ENCODE measurements around the gene POR. TPM values are rescaled to one million over a fixed set of nuclear protein-coding genes. Genes with fewer than 3 reads are reported as not detected.

POR gene
- total and polyA plus RNA-seq, 2 of the 13 experiments (the other 11 are each of a cell fraction or from before 2014, with no cell fraction given): 145 to 266 TPM

DNA sequence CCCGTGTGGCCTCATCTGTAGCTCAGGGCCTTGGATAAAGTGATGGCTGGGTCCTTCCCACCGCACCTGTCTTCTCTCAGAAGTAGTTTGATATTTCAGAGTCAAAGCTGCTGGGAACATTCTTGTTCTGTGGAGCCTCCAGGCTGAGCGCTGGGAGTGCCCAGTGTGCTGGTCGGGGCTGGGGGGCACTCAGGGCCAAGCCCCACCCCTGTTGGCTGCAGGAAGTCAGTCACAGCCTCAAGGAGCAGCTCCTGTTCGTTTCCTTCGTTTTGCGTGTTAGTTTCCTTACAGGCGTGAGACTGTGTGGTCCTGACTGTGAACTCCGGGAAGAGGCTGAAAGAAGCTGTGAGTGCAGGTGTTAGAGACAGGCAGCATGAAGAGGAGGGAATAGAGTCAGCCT lies 33.2 kb downstream of the POR start:
- H4K20me1 ChIP-seq (ENCODE audit: insufficient read depth, low read length): peaks cover 80% of the 10 kb centered on the region
- no peak overlapping the region for H3K4me2 ChIP-seq (ENCODE audit: low read depth, low read length)
- TF ChIP-seq ZNF713 (CRISPR knock-in tag; IDR thresholded peaks at IDR 0.05): no peak
- TF ChIP-seq RBM22 (optimal IDR thresholded peaks at IDR 0.05; ENCODE audit: low read length): peak; percentile 25
- H3K79me2 ChIP-seq (ENCODE audit: insufficient read depth, low read length): peaks cover 76% of the 10 kb centered on the region
- no peaks in the 10 kb centered on the region for H3K27me3 ChIP-seq (ENCODE audit: control insufficient read depth in 1 of 2, insufficient read depth in 2 of 2, low read length in 2 of 2)
- DNase-seq (ENCODE audit: low spot score) (no peak), FAIRE-seq (no peak), ATAC-seq (no peak)
- BruUV-seq (replicated peaks): no TSS peak
- CTCF ChIA-PET (ENCODE audit: low intra/inter-chr PET ratio, low total read pairs): no interaction called here
- H3K9me3 ChIP-seq (ENCODE audit: low read length): no peaks in the 10 kb centered on the region
- peaks cover 9 to 44% of the 10 kb centered on the region in 2 experiments for H3K36me3 ChIP-seq (replicated peaks in 1 of 2; ENCODE audit: control insufficient read depth in 1 of 2, insufficient read depth in 2 of 2, low read length in 2 of 2)
- intact Hi-C loops (cut with micrococcal nuclease; ENCODE audit: unreplicated experiment): no loop called here
- no peak overlapping the region for H3K4me3 ChIP-seq (replicated peaks in 1 of 3; ENCODE audit: insufficient read depth in 1 of 3, low read depth in 2 of 3, low read length in 3 of 3)
- H3K9ac ChIP-seq (ENCODE audit: insufficient read depth, low read depth, low read length): no peak overlapping the region
- 94% methylated on average over 9 of the region's 9 CpGs for WGBS (ENCODE audit: low lambda C conversion rate)
- POLR2A ChIA-PET: no interaction called here
- no peak overlapping the region for H3K27ac ChIP-seq (ENCODE audit: extremely low read length, insufficient read depth, low read length)
- H3K4me1 ChIP-seq (ENCODE audit: insufficient read depth, low read length): peaks cover 64% of the 10 kb centered on the region
- in situ Hi-C loops (cut with HindIII; ENCODE audit: extremely low pct_ligation_motif_present, low pct_unique_long_range_greater_than_20kb): no loop called here
- H2AFZ ChIP-seq (ENCODE audit: low read length): no peak overlapping the region

DNA sequence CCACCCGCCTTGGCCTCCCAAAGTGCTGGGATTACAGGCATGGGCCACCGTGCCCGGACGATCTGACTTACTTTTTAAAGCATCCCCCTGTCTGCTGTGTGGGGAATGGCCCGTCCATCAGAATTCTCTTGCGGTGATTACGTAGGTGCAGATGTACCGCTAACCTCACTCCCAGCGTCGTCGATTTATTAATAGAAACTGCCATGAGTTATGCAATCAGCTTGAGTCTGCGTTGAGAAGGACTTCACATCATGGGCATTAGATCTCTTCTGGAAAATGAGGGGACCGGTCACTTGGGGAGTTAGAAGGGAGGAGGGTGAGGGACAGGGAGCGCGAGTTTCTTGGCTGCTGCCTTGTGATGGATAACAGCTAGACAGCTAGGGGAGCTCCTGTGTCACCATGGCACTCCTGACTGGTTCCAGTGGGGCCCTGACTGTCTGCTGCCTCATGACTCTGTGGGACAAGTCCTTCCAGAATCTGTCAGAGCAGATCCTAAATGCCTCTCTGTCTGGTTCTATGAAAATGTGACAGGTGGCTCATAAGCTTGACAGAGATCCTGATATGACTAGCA lies 35.2 kb downstream of the POR start:
- DNase-seq (ENCODE audit: low spot score): no peak
- H3K27me3 ChIP-seq (ENCODE audit: control insufficient read depth in 1 of 2, insufficient read depth in 2 of 2, low read length in 2 of 2): no peaks in the 10 kb centered on the region
- BruUV-seq (replicated peaks): no TSS peak
- no peak overlapping the region for H2AFZ ChIP-seq (ENCODE audit: low read length)
- CTCF ChIA-PET (ENCODE audit: low intra/inter-chr PET ratio, low total read pairs): no interaction called here
- in situ Hi-C loops (cut with HindIII; ENCODE audit: extremely low pct_ligation_motif_present, low pct_unique_long_range_greater_than_20kb): no loop called here
- H3K79me2 ChIP-seq (ENCODE audit: insufficient read depth, low read length): peaks cover 66% of the 10 kb centered on the region
- H4K20me1 ChIP-seq (ENCODE audit: insufficient read depth, low read length): peaks cover 70% of the 10 kb centered on the region
- POLR2A ChIA-PET: no interaction called here
- no peak overlapping the region for H3K9ac ChIP-seq (ENCODE audit: insufficient read depth, low read depth, low read length)
- H3K4me2 ChIP-seq (ENCODE audit: low read depth, low read length): no peak overlapping the region
- no peak for ATAC-seq
- peaks cover 17 to 48% of the 10 kb centered on the region in 2 experiments for H3K36me3 ChIP-seq (replicated peaks in 1 of 2; ENCODE audit: control insufficient read depth in 1 of 2, insufficient read depth in 2 of 2, low read length in 2 of 2)
- intact Hi-C loops (cut with micrococcal nuclease; ENCODE audit: unreplicated experiment): no loop called here
- 95% methylated on average over 15 of the region's 15 CpGs for WGBS (ENCODE audit: low lambda C conversion rate)
- H3K4me1 ChIP-seq (ENCODE audit: insufficient read depth, low read length): peaks cover 63% of the 10 kb centered on the region
- H3K9me3 ChIP-seq (ENCODE audit: low read length): no peaks in the 10 kb centered on the region
- H3K27ac ChIP-seq (ENCODE audit: extremely low read length, insufficient read depth, low read length): no peak overlapping the region
- no peak for FAIRE-seq
- H3K4me3 ChIP-seq (replicated peaks in 1 of 3; ENCODE audit: insufficient read depth in 1 of 3, low read depth in 2 of 3, low read length in 3 of 3): no peak overlapping the region
- TF ChIP-seq KLF11 (CRISPR knock-in tag; IDR thresholded peaks at IDR 0.05) (no peak), RBM22 (optimal IDR thresholded peaks at IDR 0.05; ENCODE audit: low read length) (peak; percentile 19), SIN3A (IDR thresholded peaks at IDR 0.05; ENCODE audit: borderline replicate concordance, low read depth, low read length) (no peak), ZNF724P (CRISPR knock-in tag; IDR thresholded peaks at IDR 0.05; ENCODE audit: borderline replicate concordance) (no peak), POLR2G (IDR thresholded peaks at IDR 0.05; ENCODE audit: low read depth, low read length) (no peak), ZNF263 (CRISPR knock-in tag; IDR thresholded peaks at IDR 0.05) (peak; percentile 26; the same call in 1 of the 2 replicates), TARDBP (CRISPR knock-in tag; IDR thresholded peaks at IDR 0.05) (no peak), TOPORS (CRISPR knock-in tag; IDR thresholded peaks at IDR 0.05) (no peak), SP5 (CRISPR knock-in tag; IDR thresholded peaks at IDR 0.05; ENCODE audit: borderline replicate concordance, low read depth) (no peak), ZNF75D (CRISPR knock-in tag; IDR thresholded peaks at IDR 0.05; ENCODE audit: borderline replicate concordance) (no peak), ZBTB38 (CRISPR knock-in tag; IDR thresholded peaks at IDR 0.05) (0 out of 2 replicates have a peak, but pooled peaks have one; percentile 32), EZH2 (conservative IDR thresholded peaks at IDR 0.05; ENCODE audit: low read depth, low read length) (no peak), ZNF781 (CRISPR knock-in tag; IDR thresholded peaks at IDR 0.05; ENCODE audit: borderline replicate concordance, not compliant biosample characterization) (no peak)
- TF ChIP-seq, protein P1, sequence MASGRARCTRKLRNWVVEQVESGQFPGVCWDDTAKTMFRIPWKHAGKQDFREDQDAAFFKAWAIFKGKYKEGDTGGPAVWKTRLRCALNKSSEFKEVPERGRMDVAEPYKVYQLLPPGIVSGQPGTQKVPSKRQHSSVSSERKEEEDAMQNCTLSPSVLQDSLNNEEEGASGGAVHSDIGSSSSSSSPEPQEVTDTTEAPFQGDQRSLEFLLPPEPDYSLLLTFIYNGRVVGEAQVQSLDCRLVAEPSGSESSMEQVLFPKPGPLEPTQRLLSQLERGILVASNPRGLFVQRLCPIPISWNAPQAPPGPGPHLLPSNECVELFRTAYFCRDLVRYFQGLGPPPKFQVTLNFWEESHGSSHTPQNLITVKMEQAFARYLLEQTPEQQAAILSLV (CRISPR knock-in tag; IDR thresholded peaks at IDR 0.05; ENCODE audit: borderline replicate concordance): no peak
- TF ChIP-seq, protein P2, sequence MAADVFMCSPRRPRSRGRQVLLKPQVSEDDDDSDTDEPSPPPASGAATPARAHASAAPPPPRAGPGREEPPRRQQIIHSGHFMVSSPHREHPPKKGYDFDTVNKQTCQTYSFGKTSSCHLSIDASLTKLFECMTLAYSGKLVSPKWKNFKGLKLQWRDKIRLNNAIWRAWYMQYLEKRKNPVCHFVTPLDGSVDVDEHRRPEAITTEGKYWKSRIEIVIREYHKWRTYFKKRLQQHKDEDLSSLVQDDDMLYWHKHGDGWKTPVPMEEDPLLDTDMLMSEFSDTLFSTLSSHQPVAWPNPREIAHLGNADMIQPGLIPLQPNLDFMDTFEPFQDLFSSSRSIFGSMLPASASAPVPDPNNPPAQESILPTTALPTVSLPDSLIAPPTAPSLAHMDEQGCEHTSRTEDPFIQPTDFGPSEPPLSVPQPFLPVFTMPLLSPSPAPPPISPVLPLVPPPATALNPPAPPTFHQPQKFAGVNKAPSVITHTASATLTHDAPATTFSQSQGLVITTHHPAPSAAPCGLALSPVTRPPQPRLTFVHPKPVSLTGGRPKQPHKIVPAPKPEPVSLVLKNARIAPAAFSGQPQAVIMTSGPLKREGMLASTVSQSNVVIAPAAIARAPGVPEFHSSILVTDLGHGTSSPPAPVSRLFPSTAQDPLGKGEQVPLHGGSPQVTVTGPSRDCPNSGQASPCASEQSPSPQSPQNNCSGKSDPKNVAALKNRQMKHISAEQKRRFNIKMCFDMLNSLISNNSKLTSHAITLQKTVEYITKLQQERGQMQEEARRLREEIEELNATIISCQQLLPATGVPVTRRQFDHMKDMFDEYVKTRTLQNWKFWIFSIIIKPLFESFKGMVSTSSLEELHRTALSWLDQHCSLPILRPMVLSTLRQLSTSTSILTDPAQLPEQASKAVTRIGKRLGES (CRISPR knock-in tag; IDR thresholded peaks at IDR 0.05; ENCODE audit: borderline replicate concordance): no peak
